Activated CD8-positive, alpha-beta T cell treated with anti-CD3 and anti-CD28 coated beads, Interleukin-2, amount 10 ng/mL, durations not matched to agents 7 days and 5 days (primary cell): Measurements from ENCODE around the gene APH1A. TPM values are rescaled to one million over a fixed set of nuclear protein-coding genes. Genes with fewer than 3 reads are reported as not detected.

Source experiments
- ATAC-seq: fragments of 150-1000 bp; cut with Tn5 transposase; one replicate; pipeline ENCODE4 v1.10.0; 2021; ENCODE audit warnings: moderate library complexity
- CTCF ChIA-PET: fragments of 350-600 bp; sonication (Branson Sonifier 250); formaldehyde crosslinking; loops from one replicate; lab custom pipeline; 2021; ENCODE audit warnings: antibody characterized with exemption; lab: Charles Lee
- POLR2A ChIA-PET: fragments of 350-600 bp; sonication (Branson Sonifier 250); formaldehyde crosslinking; loops from one replicate; lab custom pipeline; 2021; ENCODE audit warnings: antibody characterized with exemption; lab: Charles Lee
- DNase-seq: peaks from one replicate; pipeline ENCODE4 v3.0.0-alpha.2; 2020
- H3K27ac Mint-ChIP-seq: one replicate; pipeline ENCODE4 v1.8.0; 2021; ENCODE audit warnings: mild to moderate bottlenecking, mixed read lengths
- H3K27me3 Mint-ChIP-seq: one replicate; pipeline ENCODE4 v1.8.0; 2021; ENCODE audit warnings: low read depth, mixed read lengths
- H3K36me3 Mint-ChIP-seq: one replicate; pipeline ENCODE4 v1.8.0; 2021; ENCODE audit warnings: low read depth, mixed read lengths
- H3K4me1 Mint-ChIP-seq: one replicate; pipeline ENCODE4 v1.8.0; 2021; ENCODE audit warnings: low read depth, mixed read lengths
- H3K4me3 Mint-ChIP-seq: one replicate; pipeline ENCODE4 v1.8.0; 2021; ENCODE audit warnings: mild to moderate bottlenecking, mixed read lengths
- H3K9me3 Mint-ChIP-seq: one replicate; pipeline ENCODE4 v1.8.0; 2022; ENCODE audit warnings: mixed read lengths; ENCODE audit not compliant: insufficient read depth
- total RNA-seq, 2 experiments: library from RNA; stranded (reverse); gene quantifications; one replicate each; pipeline ENCODE4 v1.2.3, GENCODE V29; 2021

APH1A gene
- total RNA-seq, 2 experiments from 2014 or later: 128 to 132 TPM

DNA sequence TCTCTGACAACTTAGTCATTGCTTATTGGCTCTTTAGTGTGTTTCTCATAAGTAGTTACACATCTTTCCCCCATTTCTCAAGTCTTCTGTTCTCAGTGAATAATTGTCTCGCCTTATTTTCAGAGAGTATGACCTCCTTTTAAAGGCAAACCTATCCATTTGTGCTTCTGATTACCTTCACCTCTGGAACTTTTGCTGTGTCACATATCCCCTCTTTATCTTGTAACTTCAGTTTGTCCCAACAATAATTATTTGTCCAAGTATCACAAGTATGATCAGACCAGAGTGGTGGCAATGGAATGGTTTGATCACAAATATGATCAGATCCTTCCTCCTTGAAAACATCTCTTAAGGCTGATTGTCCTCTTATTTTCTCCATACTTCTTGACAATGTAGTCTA, 19.6 kb upstream of the APH1A start:
- Mint-ChIP-seq H3K4me1 (peaks cover 7% of the 10 kb centered on the region), H3K9me3 (no peaks in the 10 kb centered on the region), H3K27me3 (no peaks in the 10 kb centered on the region), H3K36me3 (no peaks in the 10 kb centered on the region), H3K27ac (no peak overlapping the region), H3K4me3 (no peak overlapping the region)
- POLR2A ChIA-PET: no interaction called here
- DNase-seq (no peak), ATAC-seq (no peak)
- CTCF ChIA-PET: interaction anchor here (3.6 kb wide), 1 partner anchor 33 kb away, joined by 24 read pairs; no protein-coding TSS in a partner anchor

DNA sequence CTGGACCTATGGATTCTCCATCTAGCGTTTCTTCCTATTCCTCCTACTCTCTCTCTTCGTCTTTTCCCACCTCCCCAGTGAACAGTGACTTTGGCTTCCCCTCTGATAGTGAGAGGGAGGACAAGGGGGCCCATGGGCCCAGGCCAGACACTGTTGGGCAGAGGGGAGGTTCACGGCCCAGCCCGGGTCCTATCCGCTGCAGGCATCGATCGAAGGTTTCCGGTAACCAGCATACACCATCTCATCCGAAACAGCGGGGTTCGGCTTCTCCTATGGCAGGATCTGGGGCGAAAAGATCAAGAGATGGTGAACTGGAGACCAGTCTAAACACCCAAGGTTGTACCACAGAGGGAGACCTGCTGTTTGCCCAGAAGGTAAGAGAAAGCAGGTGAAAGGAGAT, 14.4 kb upstream of the APH1A start:
- H3K27ac Mint-ChIP-seq: no peak overlapping the region
- H3K36me3 Mint-ChIP-seq: peaks cover 2% of the 10 kb centered on the region
- DNase-seq: no peak
- ATAC-seq: no peak
- POLR2A ChIA-PET: interaction anchor here (1.2 kb wide), 1 partner anchor 14 kb away, joined by 4 read pairs; the partner anchor contains the start of gene APH1A
- H3K4me1 Mint-ChIP-seq: peaks cover 24% of the 10 kb centered on the region
- H3K27me3 Mint-ChIP-seq: peaks cover 11% of the 10 kb centered on the region
- no peak overlapping the region for H3K4me3 Mint-ChIP-seq
- H3K9me3 Mint-ChIP-seq: no peaks in the 10 kb centered on the region
- CTCF ChIA-PET: interaction anchor here (6.1 kb wide), 1 partner anchor 27 kb away, joined by 92 read pairs; the partner anchor contains the start of gene CA14

DNA sequence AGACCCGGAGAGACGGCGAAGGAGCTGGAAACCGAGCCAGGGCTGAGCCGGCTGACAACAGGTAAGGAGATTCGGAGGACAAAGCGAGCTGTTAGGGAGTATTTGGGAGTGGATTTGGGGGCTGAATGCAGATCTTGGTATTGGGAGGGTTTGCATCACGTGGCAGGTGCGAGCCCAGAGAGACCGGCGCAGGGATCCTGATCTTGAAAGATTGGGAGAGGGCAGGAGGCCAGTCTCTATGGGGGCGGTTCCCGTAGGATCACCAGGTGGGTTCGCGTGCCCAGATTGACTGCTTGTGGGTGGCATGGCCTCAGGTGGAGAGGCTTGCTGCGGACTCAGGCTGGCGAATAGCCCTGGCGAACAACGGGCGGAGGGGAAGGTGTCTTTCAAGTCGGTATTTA, 13.7 kb upstream of the APH1A start:
- Mint-ChIP-seq H3K4me3 (peak overlapping the region; percentile 71), H3K4me1 (peaks cover 24% of the 10 kb centered on the region), H3K9me3 (no peaks in the 10 kb centered on the region), H3K27ac (no peak overlapping the region), H3K27me3 (peaks cover 11% of the 10 kb centered on the region), H3K36me3 (peaks cover 2% of the 10 kb centered on the region)
- ChIA-PET POLR2A (interaction anchor here (1.2 kb wide), 1 partner anchor 13 kb away, joined by 4 read pairs; the partner anchor contains the start of gene APH1A), CTCF (interaction anchor here (6.1 kb wide), 1 partner anchor 27 kb away, joined by 92 read pairs; the partner anchor contains the start of gene CA14)
- DNase-seq (no peak), ATAC-seq (no peak)

DNA sequence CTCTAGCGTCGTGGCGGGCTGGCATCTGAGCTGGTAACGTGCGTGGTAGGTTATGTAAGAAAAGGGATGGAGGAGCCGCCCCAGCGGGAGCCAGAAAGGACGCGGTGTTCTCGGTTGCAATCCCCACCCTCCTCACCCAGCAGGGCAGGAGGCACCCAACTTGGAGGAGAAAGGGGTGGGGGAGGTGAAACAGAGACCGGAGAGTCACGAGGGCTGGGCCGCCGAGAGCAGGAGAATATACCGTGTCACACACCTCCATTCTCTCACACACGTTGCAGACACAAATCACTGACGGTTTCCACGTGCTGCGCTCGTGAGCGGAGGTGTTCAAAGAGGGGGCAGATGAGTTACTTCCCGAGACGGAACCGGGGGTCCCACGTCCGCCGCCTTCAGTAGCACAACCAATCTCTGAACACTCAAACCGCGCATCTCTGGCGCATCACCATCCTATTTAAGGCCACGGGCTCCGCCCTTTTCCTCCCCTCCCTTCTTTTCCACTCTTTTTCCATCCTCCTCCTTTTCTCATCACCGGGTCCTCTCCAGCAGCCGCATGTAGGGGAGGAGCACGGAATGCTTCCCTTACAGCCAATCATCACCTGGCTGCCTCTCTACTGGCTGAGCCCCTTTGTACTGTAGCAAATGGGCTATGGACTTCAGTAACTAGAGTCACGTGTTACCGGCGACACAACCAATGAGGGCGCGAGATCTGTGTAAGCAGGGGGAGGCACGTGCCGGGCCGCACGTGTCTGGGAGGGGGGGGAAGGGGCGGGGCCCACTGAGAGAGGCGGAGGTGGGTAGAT, 13.1 kb upstream of the APH1A start, which contains the start of gene CIART:
CIART (plus strand) TSS at position 797 of the 800 bp plus-strand sequence. CDS start 714 bp downstream, outside the sequence.
- ChIA-PET POLR2A (interaction anchor here (0.6 to 1.3 kb wide), 4 partner anchors 13 to 261 kb away, joined by 3 to 5 read pairs (median 4); partner anchors contain the start of gene APH1A), CTCF (interaction anchor here (0.7 to 6.1 kb wide), 9 partner anchors 9 to 235 kb away, joined by 3 to 92 read pairs (median 7); partner anchors contain the start of genes APH1A, CA14 and RPRD2)
- peak; percentile 92 for ATAC-seq
- Mint-ChIP-seq H3K4me3 (peak within 1 kb of the TSS; percentile 71), H3K9me3 (no peaks in the 10 kb centered on the region), H3K27ac (peak within 1 kb of the TSS; percentile 80), H3K36me3 (peaks cover 2% of the 10 kb centered on the region), H3K4me1 (peaks cover 24% of the 10 kb centered on the region), H3K27me3 (peaks cover 11% of the 10 kb centered on the region)
- peak; percentile 83 for DNase-seq

DNA sequence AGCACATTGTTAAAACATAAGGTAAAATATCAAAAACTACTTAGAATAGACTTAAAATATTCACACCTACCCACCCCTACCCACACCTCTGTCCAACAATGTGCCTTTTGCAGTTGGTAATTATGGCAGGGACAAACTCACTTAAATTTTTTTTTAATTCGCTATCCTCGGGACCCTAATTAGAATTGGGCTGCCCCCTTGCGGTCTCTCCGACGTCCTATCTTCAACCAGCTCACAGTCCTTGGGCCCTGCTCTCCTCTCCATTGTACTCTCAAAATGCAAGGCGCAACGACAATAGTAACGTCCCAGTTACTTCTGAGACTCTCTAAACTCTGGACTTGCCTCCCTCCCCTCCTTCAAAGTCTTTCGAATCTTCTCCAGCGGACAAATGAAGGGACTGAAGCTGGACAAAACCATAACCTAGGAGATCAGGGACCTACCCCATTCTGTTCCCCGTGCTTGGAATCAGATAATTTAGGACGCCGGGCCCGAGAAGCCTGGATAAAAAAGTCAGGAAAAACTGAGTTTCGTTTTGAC, 12.5 kb upstream of the APH1A start:
- POLR2A ChIA-PET: interaction anchor here (0.5 to 1.3 kb wide), 5 partner anchors 12 to 282 kb away, joined by 3 to 5 read pairs (median 3); partner anchors contain the start of gene APH1A
- no peaks in the 10 kb centered on the region for H3K9me3 Mint-ChIP-seq

DNA sequence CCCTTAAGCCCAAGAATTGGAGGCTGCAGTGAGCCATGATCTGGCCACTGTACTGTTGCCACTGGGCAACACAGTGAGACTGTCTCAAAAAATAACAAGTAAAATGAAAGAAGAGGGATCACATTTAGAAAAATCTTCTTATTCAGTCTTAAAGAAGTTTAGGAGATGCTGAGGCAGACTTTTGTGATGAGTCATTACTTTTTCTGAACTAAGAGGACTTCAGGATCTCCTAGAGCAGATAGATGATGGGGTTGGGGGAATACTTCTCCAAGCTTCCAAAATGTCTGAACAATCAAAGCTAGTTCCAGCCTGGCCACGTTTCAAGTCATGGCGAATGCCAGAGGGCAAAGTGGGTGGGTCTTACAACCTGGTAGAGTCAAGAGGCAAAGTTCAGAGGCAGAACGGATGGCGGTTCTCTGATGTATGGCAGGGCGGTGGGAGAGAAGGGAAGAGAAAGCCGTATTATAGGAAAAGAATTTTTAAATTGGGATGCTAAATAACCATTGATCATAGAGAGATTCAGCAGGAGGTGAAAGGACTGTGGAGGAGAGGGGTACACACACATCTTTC, 11.4 kb upstream of the APH1A start:
- no peak for ATAC-seq
- Mint-ChIP-seq H3K36me3 (peaks cover 2% of the 10 kb centered on the region), H3K4me3 (no peak overlapping the region), H3K9me3 (no peaks in the 10 kb centered on the region), H3K4me1 (peaks cover 24% of the 10 kb centered on the region), H3K27me3 (peaks cover 11% of the 10 kb centered on the region), H3K27ac (no peak overlapping the region)
- ChIA-PET POLR2A (no interaction called here), CTCF (interaction anchor here (1.4 to 6.1 kb wide), 3 partner anchors 18 to 28 kb away, joined by 7 to 92 read pairs (median 9); partner anchors contain the start of gene CA14)
- DNase-seq: no peak

More for the DNA sequence above, 12.5 kb upstream of the APH1A start:
- peak; percentile 74 for DNase-seq
- Mint-ChIP-seq H3K27ac (peak overlapping the region; percentile 80), H3K4me1 (peaks cover 24% of the 10 kb centered on the region), H3K36me3 (peaks cover 2% of the 10 kb centered on the region), H3K27me3 (peaks cover 11% of the 10 kb centered on the region), H3K4me3 (peak overlapping the region; percentile 71)
- CTCF ChIA-PET: interaction anchor here (0.7 to 6.1 kb wide), 9 partner anchors 9 to 235 kb away, joined by 3 to 92 read pairs (median 7); partner anchors contain the start of genes APH1A, CA14 and RPRD2
- peak; percentile 60 for ATAC-seq

DNA sequence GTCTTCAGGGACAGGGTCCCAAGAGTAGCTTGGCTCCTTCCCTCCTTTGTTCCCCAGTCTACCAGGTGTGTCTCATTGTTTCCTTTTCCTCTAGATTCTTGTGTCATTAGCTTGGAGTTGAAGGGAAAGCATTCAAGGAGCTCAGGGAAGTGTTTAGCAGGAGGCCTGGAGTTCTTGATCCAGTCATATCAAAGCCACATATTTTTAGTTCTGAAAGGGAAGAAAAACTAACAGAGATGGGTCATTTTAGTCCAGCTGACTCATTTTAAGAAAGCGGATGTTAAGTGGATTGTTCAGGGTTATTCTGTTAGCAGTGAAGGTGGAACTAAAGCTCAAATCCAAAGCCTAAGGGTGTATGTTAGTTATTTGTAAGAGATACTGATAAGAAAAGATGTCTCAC, 4.5 kb upstream of the APH1A start:
- DNase-seq: no peak
- POLR2A ChIA-PET: no interaction called here
- Mint-ChIP-seq H3K4me3 (no peak overlapping the region), H3K4me1 (peaks cover 12% of the 10 kb centered on the region), H3K36me3 (peaks cover 6% of the 10 kb centered on the region), H3K9me3 (no peaks in the 10 kb centered on the region), H3K27ac (no peak overlapping the region), H3K27me3 (no peaks in the 10 kb centered on the region)
- CTCF ChIA-PET: interaction anchor here (2.4 kb wide), 1 partner anchor 17 kb away, joined by 34 read pairs; the partner anchor contains the start of gene CA14
- ATAC-seq: no peak

DNA sequence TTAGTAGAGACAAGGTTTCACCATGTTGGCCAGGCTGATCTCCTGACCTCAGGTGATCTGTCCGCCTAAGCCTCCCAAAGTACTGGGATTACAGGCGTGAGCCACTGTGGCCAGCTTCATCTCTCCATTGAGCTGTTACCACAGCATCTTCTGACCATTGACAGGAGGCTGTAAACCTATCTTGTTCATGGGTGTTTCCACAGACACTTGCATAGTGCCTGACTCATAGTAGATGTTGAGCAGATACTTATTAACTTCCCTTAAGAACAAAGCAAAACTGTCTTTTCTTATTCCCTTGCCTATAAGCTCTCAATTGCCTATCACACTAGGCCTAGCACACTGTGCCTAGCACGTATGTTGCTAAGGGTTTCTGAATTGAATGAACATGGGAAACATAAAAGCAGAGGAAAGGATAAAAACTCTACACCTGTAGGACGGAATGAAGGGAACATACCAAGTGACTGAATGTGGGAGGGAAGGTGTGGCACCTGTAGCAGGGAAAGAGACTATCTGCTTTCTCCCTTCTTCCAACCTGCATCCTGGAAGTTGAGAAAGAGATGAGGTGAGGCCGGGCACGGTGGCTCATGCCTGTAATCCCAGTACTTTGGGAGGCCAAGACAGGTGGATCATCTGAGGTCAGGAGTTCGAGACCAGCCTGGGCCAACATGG, 2.6 kb upstream of the APH1A start:
- no peaks in the 10 kb centered on the region for H3K27me3 Mint-ChIP-seq
- H3K27ac Mint-ChIP-seq: no peak overlapping the region
- no peak overlapping the region for H3K4me3 Mint-ChIP-seq
- ChIA-PET CTCF (interaction anchor here (0.9 to 4.2 kb wide), 4 partner anchors 10 to 15 kb away, joined by 4 to 34 read pairs (median 21); partner anchors contain the start of gene CA14), POLR2A (interaction anchor here (1.2 to 1.3 kb wide), 2 partner anchors 37 to 344 kb away, joined by 3 read pairs; partner anchors contain the start of gene SF3B4)
- ATAC-seq (no peak), DNase-seq (no peak)
- peaks cover 30% of the 10 kb centered on the region for H3K4me1 Mint-ChIP-seq
- H3K9me3 Mint-ChIP-seq: no peaks in the 10 kb centered on the region
- H3K36me3 Mint-ChIP-seq: peaks cover 23% of the 10 kb centered on the region

DNA sequence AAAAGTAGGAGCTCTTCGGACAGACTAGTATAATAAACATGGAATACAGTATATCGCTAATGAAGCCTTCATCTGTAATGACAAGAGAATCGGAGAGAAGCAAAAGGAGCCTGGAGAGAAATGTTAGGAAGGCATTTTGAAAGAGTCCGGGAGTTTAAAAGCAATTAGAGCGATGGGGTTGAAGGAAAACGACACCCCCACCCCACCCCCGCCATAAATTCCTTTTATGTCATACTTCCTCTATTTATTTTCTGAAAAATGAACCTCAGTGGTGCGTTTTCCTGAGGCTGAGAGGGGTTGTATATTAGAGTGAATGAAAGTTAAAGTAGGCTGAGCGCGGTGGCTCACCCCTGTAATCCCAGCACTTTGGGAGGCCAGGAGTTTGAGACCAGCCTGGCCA, 635 bp upstream of the APH1A start:
- no peaks in the 10 kb centered on the region for H3K9me3 Mint-ChIP-seq
- H3K36me3 Mint-ChIP-seq: peaks cover 42% of the 10 kb centered on the region
- ATAC-seq (no peak), DNase-seq (no peak)
- H3K27ac Mint-ChIP-seq: peak overlapping the region; percentile 98
- peaks cover 40% of the 10 kb centered on the region for H3K4me1 Mint-ChIP-seq
- no peaks in the 10 kb centered on the region for H3K27me3 Mint-ChIP-seq
- POLR2A ChIA-PET: interaction anchor here (0.6 to 2.2 kb wide), 12 partner anchors 9 to 737 kb away, joined by 3 to 8 read pairs (median 4); partner anchors contain the start of genes ANP32E, CIART, ENSA and RPRD2
- CTCF ChIA-PET: interaction anchor here (0.6 to 4.2 kb wide), 6 partner anchors 9 to 360 kb away, joined by 3 to 28 read pairs (median 4); partner anchors contain the start of genes CA14 and ENSA
- peak overlapping the region; percentile 99 for H3K4me3 Mint-ChIP-seq

DNA sequence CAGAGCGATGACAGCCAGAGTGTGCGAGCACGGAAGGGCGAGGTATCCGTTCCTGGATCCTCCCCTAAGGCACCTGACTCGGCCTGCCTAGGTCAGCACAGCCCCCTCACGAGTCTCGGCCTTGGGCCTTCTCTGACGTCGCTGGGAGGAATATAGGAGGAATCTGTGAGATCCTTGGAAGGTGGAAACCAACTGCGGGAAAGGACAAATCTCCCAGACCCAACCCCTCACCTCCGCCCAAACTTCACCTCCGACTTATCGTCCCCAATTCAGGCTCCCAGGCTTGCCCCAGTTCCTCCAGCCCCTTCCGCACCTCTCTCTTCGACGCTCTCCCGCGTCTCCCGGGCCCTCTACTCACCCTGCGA, 494 bp downstream of the APH1A start:
- peak overlapping the region; percentile 98 for H3K27ac Mint-ChIP-seq
- ChIA-PET POLR2A (interaction anchor here (1.2 to 2.2 kb wide), 6 partner anchors 10 to 382 kb away, joined by 4 to 8 read pairs (median 7); partner anchors contain the start of genes CIART and ENSA), CTCF (interaction anchor here (1.5 to 4.2 kb wide), 3 partner anchors 10 to 13 kb away, joined by 5 to 28 read pairs (median 14); partner anchors contain the start of gene CA14)
- H3K36me3 Mint-ChIP-seq: peaks cover 43% of the 10 kb centered on the region
- DNase-seq: peak; percentile 58
- H3K27me3 Mint-ChIP-seq: no peaks in the 10 kb centered on the region
- ATAC-seq: peak; percentile 64
- peak overlapping the region; percentile 99 for H3K4me3 Mint-ChIP-seq
- H3K4me1 Mint-ChIP-seq: peaks cover 40% of the 10 kb centered on the region
- no peaks in the 10 kb centered on the region for H3K9me3 Mint-ChIP-seq
